ENCODE data around the gene MORF4L2.

MORF4L2 gene, protein sequence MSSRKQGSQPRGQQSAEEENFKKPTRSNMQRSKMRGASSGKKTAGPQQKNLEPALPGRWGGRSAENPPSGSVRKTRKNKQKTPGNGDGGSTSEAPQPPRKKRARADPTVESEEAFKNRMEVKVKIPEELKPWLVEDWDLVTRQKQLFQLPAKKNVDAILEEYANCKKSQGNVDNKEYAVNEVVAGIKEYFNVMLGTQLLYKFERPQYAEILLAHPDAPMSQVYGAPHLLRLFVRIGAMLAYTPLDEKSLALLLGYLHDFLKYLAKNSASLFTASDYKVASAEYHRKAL

DNA sequence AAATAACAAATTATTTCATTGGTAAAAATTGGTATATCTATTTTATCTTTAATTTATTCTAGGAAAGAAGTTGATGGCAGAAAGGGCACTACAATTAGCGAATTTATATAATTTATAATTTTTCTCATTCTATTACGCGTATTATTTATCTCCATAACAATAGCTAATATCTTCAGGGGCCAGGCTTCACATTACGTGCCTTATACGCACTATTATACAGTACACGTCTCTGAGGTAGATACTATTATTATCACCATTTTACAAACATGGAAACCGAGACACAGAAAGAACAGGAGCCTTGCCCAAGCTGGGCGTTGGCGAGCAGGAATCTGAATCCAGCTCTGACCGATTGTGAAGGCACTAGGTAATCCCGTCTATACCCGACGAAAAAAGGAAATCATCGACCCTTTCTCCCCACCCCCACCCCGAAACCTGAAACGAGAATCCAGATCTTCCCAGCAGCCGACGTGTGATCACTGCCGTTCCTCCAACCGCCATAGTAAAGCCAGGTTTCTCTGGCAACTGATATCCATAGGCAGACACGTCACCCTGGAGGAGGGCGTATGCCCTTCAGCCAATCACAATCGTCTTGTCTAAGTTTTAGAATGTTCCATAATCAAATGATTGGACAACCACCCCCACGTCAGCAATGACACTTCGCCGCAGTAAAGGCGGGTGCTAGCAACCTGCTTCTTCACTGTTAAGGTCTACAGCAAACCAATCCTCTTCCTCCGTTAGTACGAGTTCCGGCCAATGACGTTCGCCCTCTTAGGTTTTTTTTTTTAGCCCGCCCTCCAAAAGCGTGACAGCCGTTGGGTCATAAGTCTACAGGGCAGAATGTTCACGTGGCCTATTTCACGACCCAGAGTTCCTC lies at the start of gene MORF4L2:
MORF4L2 (minus strand) TSS at position 501 of the 874 bp plus-strand sequence. CDS start 9,672 bp downstream, outside the sequence.
- peak; percentile 96 for DNase-seq

DNA sequence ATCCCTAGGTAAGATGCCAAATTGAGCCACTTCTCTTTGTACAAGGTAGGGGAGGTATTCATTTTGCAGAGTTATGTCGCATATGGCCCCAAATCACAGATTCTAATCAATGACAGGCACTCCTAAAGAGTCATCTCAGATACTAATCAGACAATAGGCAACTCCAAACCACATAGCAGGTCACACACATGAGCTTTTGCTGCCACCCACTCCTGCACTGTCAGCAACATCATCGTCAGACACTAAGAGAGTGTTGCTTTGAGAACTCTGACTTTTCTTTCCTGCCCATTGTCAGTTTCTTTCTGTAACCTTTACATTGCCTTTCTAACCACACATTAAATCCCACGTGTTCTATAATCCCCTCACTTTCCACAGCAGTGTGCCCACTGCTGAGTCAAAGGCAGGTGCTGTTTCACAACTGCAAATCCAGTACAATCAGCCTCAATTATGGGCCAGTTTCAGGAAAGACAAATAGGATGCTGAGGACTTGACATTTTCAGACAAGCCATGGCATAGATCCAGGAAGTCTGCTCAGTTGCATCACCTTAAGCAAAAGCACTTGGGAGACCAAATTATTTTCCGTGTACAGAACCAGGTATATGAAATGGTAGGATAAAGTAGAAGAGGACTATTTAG lies 47.7 kb upstream of the MORF4L2 start:
- DNase-seq, result no peak

DNA sequence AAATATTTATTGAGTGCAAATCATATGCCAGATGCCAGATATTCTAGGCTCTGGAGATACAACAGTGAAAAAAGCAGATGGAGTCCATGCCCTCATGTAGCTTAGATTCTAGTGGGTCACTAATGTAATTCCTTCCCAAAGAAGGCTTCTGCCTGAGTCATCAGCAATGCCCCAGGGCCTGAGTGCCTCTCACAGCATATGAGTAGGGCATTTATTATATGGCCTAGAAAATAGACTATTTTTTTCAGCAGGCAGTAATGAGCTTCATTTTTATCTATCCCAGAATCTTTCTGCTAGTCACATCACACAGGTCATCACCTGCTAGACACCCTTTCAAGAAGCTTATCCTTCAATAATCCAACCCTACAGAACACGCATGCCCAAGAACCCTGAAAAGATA lies 46.5 kb upstream of the MORF4L2 start:
- no peak for DNase-seq

DNA sequence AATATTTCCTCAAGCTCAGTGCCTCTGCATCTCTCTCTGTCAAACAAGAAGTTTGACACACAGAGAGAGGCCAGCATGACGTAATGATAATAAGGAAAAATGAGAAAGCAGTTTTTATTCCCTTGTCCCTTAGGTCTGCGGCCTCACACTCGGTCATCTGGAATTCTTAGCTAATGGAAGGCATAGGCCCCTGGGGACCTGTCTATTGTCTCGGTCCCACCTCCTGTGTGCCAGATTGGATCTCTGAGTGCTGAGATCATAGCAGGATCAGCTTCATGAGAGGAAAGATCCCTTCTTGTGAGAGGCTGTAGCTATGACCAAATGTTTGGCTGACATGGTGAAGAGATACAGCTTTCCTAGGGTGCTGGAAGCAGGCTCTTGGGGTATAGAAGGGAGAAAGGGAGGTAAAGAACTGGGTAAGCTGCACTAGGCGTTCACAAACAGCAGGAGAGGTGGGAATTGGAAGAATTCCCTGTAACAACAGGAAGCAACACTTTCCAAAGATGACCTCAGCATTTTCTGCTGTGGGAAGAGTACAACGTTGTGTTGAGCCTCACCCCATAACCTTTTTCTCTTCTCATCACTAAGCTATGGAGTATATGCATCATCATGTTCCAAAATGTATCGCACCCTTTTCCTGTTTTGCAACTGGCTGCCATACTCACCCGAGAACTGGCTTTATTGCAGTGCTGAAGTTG lies 44.4 kb upstream of the MORF4L2 start:
- no peak for DNase-seq

DNA sequence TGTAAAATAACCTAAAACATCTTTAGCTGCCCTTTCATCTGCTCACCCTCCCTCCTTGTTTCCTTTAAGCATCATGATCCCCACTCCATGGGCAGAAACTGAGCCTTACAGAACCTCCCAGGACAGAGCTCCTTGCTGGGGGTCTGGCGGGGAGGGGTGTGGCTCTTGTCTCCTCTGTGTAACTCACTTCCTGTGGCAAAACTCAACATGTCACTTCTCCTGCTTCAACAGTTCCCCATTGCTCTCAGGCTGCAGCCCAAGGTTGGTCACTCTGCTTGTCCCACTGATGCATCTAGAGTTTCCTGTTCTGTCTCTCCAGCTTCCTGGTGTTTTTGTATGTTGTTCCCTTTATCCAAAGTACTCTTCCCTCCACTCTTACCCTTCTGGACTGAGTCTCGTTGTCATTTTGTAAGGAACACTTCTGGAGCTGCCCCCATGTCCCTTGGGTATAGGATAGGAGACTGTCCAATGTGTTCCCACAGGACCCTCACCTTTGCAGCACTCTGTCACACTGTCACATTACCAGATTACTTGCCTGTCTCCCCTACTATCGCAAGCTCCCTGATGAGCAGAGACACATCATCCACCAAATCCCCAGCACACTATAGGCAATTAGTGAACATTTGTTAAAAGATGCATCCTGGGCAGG lies 43.8 kb upstream of the MORF4L2 start:
- DNase-seq, result no peak

DNA sequence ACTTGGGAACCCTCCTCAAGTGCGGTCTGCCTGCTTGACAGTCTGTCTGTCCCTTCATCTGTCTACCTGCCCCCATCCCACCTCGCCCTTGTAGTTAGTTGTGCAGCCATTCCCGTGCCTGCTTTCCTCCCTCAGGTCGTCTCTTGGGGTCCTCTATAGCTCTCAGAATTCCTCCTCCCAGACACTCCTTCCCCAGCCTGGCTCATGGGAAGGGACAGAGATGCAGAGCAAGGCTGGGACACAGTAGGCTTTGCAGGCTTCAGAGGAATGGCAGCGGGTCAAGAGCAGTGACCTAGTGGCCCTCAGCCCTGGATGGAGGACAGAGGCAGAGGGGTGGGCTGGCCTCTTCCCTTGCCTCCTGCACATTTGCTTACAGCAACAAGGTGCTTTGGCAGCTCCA lies 42.5 kb upstream of the MORF4L2 start:
- no peak for DNase-seq

DNA sequence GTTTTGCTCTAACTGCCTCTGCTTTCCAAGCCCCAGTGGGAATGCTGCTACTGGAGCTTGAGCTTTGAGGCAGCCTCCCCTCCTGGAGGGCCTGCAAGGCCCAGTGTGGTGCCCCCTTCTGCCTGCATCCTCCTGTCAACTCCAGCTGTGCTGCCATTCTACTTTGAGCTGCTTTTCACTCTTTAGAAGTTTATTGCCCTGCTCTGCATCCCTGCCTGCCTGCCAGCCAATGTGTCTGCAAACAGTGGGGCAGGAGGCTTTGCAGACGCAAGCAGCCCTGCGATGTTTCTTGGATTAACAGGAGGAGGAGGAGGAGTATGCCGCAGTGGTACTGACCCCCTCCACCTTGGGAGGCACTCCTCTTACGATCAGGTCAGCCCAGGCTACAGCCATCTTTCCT lies 40.6 kb upstream of the MORF4L2 start:
- DNase-seq, result no peak

DNA sequence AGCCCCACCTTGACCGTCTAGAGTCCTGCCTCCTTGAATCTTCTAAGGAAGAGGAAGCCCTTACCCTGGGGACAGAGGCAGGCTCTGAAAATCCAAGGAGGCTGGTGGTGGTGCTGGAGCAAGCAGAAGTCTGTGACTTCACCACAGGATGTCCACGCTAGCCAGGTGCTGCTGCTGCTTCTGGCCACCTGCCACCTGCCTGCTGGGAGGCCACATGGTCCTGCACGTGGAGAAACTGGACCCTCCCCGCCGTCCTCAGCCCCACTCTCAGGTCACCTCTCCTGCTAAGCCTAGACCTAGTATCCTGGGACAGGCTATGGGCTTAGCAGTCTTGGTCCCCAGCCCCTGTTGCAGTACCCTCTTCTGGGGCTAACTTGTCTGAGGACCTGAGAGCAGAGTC lies 40.0 kb upstream of the MORF4L2 start:
- DNase-seq, result no peak

DNA sequence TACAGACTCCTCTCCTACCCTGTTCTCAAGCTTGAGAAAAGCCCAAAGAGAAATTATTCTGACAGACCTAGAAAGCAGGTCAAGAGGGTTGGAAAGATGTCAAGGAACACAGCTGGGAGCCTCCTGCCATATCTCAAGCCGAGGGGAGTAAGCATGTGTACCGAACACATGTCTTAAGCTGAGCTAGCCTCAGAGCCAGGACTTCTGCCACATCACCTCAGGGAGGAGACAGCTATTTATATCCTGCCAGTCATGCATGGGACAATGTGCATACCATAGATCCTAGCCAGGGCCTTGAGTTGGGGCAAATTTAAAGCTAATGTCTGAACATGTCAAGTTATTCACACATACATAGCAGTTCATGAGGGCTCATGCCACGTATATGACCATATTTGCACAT lies 36.0 kb upstream of the MORF4L2 start:
- no peak for DNase-seq

DNA sequence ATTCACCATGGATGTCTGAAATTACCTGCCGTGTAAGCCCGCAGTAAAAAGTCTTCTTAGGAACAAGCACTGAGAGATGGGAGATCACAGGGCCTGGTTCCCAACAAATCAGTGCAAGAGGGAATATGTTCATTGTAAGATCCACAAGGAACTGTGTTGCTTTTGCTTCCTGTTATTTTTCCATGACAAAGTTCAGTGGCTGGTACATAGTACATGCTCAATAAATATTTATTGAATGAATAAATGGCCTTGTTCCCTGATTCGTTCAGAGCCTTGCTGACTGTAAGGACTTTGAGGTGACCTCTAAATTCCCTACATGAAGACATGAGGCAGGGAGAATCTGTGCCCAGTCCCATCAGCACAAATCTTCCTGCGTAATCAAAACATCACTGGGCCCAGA lies 31.6 kb upstream of the MORF4L2 start:
- no peak for DNase-seq

DNA sequence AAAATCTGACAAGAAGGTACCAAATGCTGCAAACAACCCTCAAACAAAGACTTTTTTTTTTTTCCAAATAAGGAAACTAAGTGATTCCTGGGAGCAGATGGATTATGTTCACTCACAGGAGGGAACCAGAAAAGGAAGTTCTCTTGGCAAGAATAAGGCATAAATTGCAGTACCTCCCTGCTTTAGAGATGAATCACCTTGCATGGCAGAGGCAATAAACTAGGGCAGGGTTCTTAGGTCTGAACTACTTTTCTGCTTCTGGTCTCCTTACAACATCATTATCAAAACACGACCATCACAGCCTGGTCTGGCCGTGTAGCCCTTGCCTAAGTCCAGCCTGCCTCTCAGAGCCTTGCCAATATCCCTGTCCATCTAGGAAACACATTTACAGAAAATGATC lies 30.5 kb upstream of the MORF4L2 start:
- no peak for DNase-seq

DNA sequence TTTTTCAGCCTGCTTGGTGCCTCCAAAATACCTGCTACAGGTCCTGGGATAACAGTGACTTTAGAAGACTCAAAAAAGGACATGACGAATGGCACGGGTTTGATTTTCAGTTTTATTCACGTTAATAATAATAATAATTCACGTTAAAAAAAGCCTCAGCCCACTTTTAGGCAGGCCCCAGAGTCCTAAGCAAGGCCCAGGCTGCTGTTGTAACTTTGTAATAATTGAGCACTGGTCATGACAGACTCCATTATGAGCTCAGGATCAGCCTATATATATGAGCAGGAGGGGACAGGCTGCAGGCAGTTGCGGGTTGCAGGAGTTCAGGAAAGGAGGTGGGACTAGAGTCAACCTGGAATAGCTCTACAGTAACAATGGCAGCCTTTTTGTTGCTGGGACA lies 24.1 kb upstream of the MORF4L2 start, which contains the start of gene TMEM31:
TMEM31 (plus strand) TSS at position 301 of the 400 bp plus-strand sequence. CDS start 1,350 bp downstream, outside the sequence.
- DNase-seq, result no peak

DNA sequence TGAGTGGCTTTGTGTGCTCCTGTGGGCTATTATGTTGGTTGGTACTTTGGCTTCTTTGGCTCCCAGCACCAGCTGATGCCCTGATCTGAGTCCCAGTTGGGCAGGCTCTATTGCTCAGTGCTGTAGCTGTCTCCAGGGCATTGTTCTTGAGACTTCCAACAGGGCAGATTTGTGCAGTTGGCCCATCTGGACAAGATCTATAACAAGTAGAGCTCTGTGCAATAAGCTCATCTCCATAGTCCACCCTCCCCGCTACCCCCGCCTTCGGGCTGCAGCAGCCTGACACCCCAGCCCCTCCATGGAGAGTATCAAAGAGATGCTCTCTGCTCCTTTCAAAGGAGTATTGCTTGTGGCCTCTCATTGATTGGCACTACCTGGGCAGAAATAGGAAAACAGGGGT lies 18.4 kb upstream of the MORF4L2 start:
- no peak for DNase-seq

DNA sequence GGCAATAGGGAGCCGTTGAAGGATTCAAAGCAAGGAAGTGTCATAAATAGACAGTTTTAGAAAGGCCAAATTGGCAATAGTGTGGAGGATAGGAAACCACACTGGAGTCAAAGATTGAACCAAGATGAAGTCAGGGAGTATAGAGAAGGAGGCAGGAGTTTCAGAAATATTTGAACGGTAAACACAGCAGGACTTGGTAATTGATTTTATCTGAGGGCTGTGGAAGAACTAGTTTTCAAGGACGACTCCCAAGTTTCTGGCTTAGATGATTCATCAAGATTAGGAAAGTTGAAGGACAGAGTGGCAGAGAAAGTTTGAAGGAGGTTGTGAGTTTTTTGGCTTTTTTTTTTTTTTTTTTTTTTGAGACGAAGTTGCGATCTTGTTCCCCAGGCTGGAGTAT lies 12.7 kb upstream of the MORF4L2 start:
- DNase-seq, result no peak

DNA sequence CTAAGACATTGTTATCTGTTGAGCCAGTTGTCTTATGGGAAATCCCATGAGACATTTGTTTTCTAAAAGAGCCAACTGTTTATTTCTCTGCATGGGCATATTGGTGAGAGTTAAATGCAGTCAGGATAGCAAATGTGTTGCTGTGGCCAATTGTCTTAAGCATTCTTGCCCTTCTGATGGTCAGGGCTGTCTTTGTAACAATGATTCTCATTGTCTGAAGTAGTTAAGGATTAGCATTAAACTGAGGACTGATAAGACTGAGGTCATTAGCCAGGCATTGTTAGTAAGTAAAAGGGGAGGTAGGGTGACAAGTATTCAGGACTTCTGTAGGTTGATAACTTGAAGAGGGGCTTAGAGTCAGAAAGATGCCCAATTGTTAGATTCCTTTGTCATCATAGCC lies 11.2 kb upstream of the MORF4L2 start:
- DNase-seq, result no peak

DNA sequence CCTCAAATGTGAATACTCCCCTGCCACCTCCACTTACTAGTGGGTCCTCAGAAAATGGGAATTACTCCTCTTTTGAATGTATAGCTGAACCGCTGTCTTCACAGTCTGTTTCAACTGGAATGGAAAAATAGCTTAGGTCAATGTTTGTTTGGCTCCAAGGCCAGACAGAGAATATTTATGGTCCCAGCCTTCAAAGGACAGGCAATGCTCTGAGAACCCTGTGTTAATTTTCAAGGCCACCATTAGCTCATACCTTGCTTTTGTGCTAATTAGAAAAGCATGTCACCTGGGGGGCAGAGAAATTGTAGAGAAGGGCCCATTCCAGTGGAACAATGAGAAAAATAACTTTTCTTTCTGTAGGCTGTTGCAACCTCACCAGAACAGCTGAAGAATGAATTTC lies 4.6 kb upstream of the MORF4L2 start:
- no peak for DNase-seq

DNA sequence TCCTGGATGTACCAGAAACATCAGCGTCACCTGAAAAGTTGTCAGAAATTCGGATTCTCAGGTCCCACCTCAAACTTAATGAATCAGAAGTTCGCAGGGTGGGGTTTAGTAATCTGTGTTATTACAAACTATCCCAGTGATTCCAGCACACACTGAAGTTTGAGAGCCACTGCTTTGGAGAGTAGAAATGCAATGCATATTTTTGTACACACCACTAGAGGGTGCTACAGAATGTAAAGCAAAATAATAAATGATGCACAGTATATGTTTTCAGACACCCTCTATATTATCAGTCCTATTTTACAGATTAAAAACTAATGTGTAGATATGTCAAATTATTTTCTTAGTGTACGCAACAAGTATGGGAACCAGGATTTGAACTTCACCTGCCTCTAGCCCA lies 2.4 kb upstream of the MORF4L2 start:
- peak; percentile 35 for DNase-seq

DNA sequence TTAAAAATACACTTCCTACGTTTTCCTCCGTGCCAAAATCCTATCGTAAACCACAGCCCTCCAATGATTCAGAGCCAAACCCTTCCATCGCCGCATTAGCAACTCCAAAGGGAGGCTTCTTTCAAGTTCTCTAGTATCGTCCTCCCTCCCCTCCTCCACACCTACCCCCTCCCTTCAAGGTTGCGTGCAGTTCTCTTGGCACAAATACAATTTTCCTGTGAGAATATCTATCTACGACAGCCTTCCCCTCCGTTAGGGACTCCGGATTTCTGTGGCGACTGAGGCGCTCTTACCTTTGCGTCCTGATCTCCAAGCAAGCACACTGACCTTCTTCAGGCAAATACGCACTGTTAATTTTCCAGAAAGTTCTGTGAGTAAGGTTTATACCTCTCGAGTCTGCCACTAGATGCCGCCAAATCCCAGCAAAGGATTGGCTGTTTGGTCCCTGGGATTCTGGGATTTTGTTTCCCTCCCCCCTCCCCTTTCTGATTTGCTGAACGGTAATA lies 1.2 kb upstream of the MORF4L2 start:
- DNase-seq, result peak; percentile 48

DNA sequence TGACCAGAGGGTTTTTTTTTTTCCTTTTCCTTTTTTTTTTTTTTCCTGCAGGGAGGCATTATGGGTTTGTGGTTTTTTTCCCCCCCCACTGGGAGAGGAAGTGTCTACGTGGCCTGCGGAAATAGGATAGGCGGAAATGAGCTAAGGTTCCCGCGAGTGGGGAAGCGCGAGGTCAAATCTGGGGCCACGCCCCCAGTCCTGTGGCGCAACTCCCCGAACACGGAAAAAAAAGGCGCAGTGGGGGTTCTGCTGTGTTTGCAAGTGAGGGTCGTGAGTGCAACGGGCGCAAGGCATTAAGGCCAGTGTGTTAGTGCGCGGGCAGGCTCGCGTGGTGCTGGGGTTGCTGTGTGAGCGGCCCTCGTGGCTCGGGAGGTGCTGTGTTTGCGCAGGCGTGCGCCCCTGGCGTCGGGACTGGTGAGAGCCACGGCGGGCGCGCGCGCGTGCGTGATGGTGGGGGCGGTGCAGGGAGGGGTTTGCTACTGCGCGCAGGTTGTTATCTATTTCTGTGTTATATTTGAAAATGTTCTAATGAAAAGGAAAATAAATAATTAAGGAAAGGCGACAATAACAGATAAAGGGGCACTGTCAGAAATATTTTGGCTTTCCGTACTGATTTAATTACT lies 685 bp upstream of the MORF4L2 start:
- peak; percentile 85 for DNase-seq

DNA sequence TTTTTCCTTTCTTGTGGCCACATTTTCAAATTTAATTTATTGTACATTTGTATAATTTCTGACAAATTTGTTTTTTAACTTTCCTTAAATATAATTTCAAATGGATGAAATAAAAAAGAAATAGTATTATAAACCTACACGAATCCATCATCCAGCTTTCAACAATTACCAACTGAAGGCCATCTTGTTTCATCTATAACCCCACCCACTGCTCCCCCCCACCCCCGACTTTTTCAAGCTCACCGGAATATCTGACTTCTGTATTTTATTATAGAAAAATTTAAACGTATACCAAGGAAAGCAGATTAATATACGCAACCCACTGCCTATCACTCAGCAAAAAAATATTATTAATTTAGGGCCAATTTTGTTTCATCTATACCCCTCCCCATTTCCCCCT lies 1.1 kb downstream of the MORF4L2 start:
- DNase-seq, result no peak

DNA sequence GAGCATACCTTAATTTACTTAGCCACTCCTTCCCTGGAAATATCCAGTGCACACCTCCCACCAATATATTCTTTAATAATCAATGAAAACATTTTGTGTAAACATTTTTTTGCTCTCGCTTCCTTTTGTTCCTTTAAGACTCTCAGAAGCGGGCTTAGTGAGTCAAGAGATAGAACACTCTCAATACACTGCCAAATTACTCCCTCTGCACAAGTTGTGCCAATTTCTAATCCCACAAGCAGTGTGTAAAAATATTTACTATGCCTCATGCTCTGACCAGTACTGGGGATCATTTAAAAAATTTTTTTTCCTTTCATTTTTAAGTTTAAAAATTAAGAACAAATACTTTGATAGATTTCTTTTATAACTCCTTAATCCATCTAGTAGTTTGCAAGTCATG lies 5.1 kb downstream of the MORF4L2 start:
- no peak for DNase-seq

Measured in CD4-positive, alpha-beta T cell treated with Interleukin-4 for 4 hours (primary cell).